ENCODE measurements around the gene CD52. TPM values are rescaled to one million over a fixed set of nuclear protein-coding genes. Genes with fewer than 3 reads are reported as not detected.
"Not testable (repeated sequence)": the region's sequence is repeated elsewhere in the genome, so short reads cannot be mapped to it uniquely, and the experiment has no call there.

The CD52 gene
- total RNA-seq, 3 donors from 2014 or later = 8.3 to 12.8 (median 12.3) TPM

DNA sequence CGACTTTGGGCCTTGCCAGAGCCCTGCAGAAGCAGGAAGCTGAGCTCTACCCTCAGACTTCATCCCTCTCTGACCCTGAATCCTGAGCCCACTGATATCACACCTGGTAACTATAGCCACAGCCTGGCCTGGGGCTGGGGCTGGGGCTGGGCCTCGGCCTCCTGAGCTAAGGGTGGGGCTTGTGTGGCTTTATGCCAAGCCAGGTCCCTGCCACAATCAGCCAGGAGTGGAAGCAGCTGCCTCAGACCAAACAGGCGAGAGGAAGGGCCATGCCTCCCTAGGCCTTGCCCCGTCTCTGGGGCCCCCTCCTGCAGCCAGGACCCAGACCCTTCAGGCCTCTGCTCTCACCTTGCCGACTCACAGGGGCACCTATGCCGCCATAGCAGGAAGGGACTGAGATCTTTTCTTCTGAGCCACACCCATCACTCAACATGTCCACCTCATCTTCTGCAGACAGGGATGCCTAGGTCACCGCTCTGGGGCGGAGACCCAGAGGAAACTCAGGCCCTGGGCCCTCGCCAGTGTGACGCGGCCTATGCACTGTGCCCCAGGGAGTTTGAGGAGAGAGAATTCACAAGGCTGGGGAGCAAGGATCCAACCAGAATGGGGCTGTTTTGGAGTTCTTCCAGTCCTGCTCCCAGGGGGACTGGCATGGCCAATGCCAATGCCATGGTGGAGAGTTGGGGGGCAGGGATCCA lies 17.0 kb upstream of the CD52 start:
- intact Hi-C loops (cut with DNase I; ENCODE audit: low total_unique reads) = no loop called here
- DNase-seq (ENCODE audit: low spot score in 2 of 2) = no peak
- H3K36me3 ChIP-seq = no peaks in the 10 kb centered on the region
- H3K27me3 ChIP-seq = no peaks in the 10 kb centered on the region
- H3K4me1 ChIP-seq = peaks cover 0 to 5% of the 10 kb centered on the region in 2 donors
- TF ChIP-seq, protein P1, sequence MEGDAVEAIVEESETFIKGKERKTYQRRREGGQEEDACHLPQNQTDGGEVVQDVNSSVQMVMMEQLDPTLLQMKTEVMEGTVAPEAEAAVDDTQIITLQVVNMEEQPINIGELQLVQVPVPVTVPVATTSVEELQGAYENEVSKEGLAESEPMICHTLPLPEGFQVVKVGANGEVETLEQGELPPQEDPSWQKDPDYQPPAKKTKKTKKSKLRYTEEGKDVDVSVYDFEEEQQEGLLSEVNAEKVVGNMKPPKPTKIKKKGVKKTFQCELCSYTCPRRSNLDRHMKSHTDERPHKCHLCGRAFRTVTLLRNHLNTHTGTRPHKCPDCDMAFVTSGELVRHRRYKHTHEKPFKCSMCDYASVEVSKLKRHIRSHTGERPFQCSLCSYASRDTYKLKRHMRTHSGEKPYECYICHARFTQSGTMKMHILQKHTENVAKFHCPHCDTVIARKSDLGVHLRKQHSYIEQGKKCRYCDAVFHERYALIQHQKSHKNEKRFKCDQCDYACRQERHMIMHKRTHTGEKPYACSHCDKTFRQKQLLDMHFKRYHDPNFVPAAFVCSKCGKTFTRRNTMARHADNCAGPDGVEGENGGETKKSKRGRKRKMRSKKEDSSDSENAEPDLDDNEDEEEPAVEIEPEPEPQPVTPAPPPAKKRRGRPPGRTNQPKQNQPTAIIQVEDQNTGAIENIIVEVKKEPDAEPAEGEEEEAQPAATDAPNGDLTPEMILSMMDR (IDR thresholded peaks at IDR 0.05) = no peak
- no peak overlapping the region for H3K27ac ChIP-seq
- H3K4me3 ChIP-seq = no peak overlapping the region
- H3K9me3 ChIP-seq = no peaks in the 10 kb centered on the region

DNA sequence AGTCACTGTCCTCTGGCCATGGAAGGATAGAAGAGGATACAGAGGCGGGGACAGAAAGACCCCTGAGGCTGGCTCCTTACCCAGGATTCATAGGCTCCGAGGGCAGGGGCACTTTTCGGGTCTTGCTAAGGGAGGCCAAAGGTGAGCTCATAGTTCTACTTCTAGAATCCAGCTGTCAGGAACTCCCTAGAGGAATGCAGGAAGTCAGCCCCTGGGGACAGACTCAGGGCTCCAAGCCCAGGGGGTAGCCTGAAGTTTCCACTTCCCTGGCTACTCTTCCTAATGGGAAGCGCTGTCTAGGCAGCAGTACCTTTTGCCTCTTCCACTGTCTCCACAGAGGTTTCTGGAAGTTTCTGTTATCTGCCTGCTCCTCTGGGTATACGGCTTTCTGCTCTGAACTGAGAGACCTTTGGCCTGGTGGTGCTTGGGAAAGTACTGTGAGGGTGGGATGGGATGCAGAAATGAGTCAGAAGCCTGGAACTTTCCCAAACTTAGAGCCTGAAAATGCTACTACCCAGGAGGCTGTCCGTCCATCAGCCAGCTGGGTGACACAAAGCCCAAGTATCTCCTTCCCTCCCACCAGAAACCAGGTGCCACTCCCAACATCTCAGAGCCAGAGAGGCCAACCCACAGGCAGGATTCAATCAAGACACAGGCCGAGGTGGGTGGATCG lies 14.9 kb upstream of the CD52 start:
- H3K27ac ChIP-seq = peak overlapping the region in 1 of 2 donors; percentile 19
- H3K9me3 ChIP-seq = no peaks in the 10 kb centered on the region
- H3K36me3 ChIP-seq = no peaks in the 10 kb centered on the region
- intact Hi-C loops (cut with DNase I; ENCODE audit: low total_unique reads) = no loop called here
- no peak for DNase-seq (ENCODE audit: low spot score in 2 of 2)
- H3K27me3 ChIP-seq = no peaks in the 10 kb centered on the region
- TF ChIP-seq POLR2AphosphoS5 (IDR thresholded peaks at IDR 0.05) (no peak), POLR2A (IDR thresholded peaks at IDR 0.05) (no peak)
- TF ChIP-seq, protein P1 (IDR thresholded peaks at IDR 0.05) = no peak
- peaks cover 0 to 8% of the 10 kb centered on the region in 2 donors for H3K4me1 ChIP-seq
- no peak overlapping the region for H3K4me3 ChIP-seq

DNA sequence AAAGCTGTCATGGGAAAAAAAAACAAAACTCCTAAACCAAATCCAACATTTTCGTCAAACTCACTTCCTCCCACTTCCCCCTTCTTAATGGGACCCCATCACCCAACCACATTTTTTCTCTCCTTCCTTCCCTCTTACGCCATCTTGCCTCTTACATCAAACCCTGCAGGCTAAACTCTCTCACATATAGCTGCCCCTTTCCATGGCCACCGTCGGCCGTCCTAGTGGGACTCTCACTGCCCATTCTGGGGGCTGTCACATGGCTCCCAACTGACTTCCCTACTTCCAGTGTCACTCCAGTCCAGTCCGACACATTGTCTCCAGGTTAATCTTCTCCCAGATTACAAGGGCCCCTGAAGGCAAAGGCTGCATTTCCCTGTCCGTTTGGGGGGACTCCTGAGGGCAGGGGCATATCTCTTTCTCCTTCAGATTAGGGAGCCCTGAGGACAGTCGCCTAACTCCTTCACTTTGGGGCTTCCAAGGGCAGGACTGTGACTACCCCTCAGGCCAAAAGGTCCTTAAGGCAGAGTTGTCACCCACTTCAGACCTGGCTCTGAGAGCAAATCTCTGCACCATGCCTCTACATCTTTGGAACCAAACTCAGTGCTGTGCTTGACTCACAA lies 12.0 kb upstream of the CD52 start:
- no peaks in the 10 kb centered on the region for H3K27me3 ChIP-seq
- TF ChIP-seq POLR2A (IDR thresholded peaks at IDR 0.05) (no peak), POLR2AphosphoS5 (IDR thresholded peaks at IDR 0.05) (no peak)
- TF ChIP-seq, protein P1 (IDR thresholded peaks at IDR 0.05) = no peak
- intact Hi-C loops (cut with DNase I; ENCODE audit: low total_unique reads) = no loop called here
- H3K4me3 ChIP-seq = peak overlapping the region; percentile 44 to 84 (median 77)
- peaks cover 0 to 8% of the 10 kb centered on the region in 2 donors for H3K4me1 ChIP-seq
- DNase-seq (ENCODE audit: low spot score in 2 of 2) = no peak
- H3K36me3 ChIP-seq = no peaks in the 10 kb centered on the region
- H3K27ac ChIP-seq = peak overlapping the region; percentile 56 to 67
- no peaks in the 10 kb centered on the region for H3K9me3 ChIP-seq

DNA sequence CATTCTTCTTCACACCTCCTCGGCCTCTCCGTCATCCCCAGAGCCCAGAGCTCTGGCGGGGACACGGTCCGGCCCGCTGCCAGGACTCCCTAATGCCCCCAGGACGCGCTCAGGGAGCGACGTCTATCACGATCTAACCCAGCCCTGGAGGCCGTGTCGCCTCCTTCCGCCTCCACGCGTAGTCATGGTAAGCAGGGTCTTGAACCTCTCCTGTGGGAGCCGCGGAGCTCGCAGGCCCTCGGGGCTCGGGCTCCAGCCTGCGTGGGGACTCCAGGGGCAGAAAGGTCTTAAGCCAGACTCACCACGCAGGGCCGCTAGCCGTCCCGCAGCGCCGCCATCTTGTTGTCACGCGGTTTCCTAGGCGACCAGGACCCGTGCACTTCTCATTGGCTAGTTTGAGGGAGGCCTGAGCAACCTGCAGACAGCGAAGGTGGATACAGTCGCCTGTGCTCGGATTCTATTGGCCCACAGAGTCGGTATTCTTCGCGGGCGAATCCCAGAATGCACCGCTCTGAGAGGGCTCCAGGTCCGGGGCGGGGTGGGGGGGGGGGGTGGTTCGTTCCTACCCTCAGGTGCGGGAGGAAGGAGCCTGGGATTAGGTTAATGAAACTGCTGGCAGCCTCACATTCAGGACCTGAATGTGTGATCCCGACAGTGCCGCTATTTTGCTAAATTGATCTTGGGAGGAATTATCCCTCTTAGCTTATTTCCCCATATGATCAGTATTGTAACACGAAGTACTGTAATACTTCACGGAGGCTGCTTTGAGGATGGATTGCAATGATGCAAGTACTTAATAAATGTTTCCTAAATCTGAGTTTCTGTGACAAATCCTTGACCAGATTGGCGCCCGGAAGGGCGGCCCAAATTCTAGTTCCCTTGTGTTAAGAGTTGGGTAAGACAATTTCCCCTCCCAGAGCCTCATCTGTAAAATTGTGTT lies 11.2 kb upstream of the CD52 start, which contains the start of gene UBXN11:
Gene UBXN11, minus strand, starts transcription at position 347 of the 940 bp plus-strand sequence. CDS start 3,753 bp downstream, outside the sequence.
- Histone ChIP-seq H3K4me3 (peak within 1 kb of the TSS; percentile 44 to 84 (median 77)), H3K27me3 (no peaks in the 10 kb centered on the region), H3K4me1 (peaks cover 0 to 8% of the 10 kb centered on the region in 2 donors), H3K27ac (peak within 1 kb of the TSS; percentile 56 to 67), H3K9me3 (no peaks in the 10 kb centered on the region), H3K36me3 (no peaks in the 10 kb centered on the region)
- intact Hi-C loops (cut with DNase I; ENCODE audit: low total_unique reads) = no loop called here
- DNase-seq (ENCODE audit: low spot score in 2 of 2) = peak; percentile 92 to 95
- no peak for TF ChIP-seq POLR2A (IDR thresholded peaks at IDR 0.05)
- TF ChIP-seq POLR2AphosphoS5 (IDR thresholded peaks at IDR 0.05) = peak in 2 of 3 donors; percentile 29 to 42

DNA sequence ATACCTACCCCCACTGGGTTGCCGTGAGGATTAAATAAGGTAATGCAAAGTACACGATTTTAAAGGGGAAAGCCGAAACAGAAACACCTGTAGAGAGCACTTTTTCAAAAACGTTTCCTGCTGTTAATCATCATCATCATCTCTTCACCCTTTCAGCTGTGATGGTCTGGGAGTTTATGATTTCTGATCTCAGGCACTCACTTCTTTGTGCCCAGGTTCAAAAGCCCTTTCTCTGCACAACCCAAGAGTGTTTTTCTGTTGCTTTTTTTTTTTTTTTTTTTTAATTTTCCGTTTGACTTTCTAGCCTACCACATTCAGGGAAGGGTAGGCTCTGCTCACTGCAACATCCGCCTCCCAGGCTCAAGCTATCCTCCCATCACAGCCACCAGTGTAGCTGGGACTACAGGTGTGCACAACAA lies 10.4 kb upstream of the CD52 start:
- Histone ChIP-seq H3K4me3 (peak overlapping the region in 2 of 3 donors; percentile 77 to 84), H3K4me1 (peaks cover 0 to 8% of the 10 kb centered on the region in 2 donors), H3K27me3 (no peaks in the 10 kb centered on the region), H3K36me3 (no peaks in the 10 kb centered on the region), H3K9me3 (no peaks in the 10 kb centered on the region), H3K27ac (peak overlapping the region in 1 of 2 donors; percentile 56)
- intact Hi-C loops (cut with DNase I; ENCODE audit: low total_unique reads) = no loop called here
- TF ChIP-seq, protein P1 (IDR thresholded peaks at IDR 0.05) = no peak
- TF ChIP-seq POLR2A (IDR thresholded peaks at IDR 0.05) (no peak), POLR2AphosphoS5 (IDR thresholded peaks at IDR 0.05) (no peak)
- DNase-seq (ENCODE audit: low spot score in 2 of 2) = no peak

DNA sequence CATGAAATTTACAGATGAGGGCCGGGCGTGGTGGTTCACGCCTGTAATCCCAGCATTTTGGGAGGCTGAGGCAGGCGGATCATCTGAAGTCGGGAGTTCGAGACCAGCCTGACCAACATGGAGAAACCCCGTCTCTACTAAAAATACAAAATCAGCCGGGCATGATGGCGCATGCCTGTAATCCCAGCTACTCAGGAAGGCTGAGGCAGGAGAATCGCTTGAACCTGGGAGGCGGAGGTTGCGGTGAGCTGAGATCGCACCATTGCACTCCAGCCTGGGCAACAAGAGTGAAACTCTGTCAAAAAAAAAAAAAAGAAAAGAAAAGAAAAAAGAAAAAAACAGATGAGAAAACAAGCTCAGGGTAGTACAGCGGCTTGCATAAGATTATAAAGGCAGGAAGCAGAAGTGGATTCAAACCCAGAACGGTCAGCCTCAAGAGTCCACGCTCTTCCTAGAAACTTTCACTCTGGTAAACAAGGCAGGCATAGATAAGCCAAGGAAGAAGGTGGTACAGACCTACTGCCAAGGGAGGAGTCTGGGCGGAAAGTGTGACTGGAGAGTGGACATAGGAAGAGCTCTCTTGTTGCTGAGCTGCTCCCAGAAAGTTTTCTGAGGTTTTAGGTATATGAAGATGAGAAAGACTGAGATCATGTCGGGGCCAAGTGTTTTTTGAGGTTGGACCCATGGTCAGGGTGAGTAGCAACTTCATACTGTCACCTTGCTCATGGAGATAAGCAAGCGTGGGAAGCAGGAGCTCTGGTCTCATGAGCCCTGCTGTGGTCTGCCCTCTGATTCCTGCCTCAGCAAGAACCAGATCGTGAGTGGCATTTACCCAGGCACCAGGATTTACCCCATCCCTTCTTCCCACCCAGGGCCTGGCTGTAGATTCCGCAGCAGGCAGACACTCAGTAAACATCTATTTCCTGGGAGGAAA lies 9.5 kb upstream of the CD52 start:
- H3K27ac ChIP-seq; H3K4me3 ChIP-seq; H3K9me3 ChIP-seq; H3K36me3 ChIP-seq; H3K27me3 ChIP-seq; intact Hi-C loops (cut with DNase I; ENCODE audit: low total_unique reads); H3K4me1 ChIP-seq; DNase-seq (ENCODE audit: low spot score in 2 of 2): not testable (repeated sequence)
